Cerebellar nuclear complex (tissue), 1 donor: ENCODE data around the gene LCN2.
A peak's percentile ranks its signal among the peaks of the same experiment; 100 is the strongest.

Source experiments
- DNase-seq, 2 experiments: peaks; one replicate each; lab custom pipeline; 2025; lab: John Stamatoyannopoulos, UW

Gene LCN2

GRCh38 chr9:128115187-128116103 lies 33.8 kb upstream of the LCN2 start:
- no peak for DNase-seq

- DNase-seq = no peak
These were observed 32.9 kb upstream of the LCN2 start for GRCh38 chr9:128116104-128117083.

- peak in 1 of 2 experiments; percentile 86 for DNase-seq
These were observed 31.4 kb upstream of the LCN2 start for GRCh38 chr9:128117613-128118471.

GRCh38 chr9:128118472-128118857 lies 30.8 kb upstream of the LCN2 start:
- no peak for DNase-seq

- no peak for DNase-seq
These were observed 30.1 kb upstream of the LCN2 start for GRCh38 chr9:128118971-128119665.

- no peak for DNase-seq
These were observed 29.1 kb upstream of the LCN2 start for GRCh38 chr9:128120061-128120740.

- no peak for DNase-seq
These were observed 28.4 kb upstream of the LCN2 start for GRCh38 chr9:128120741-128121465.

GRCh38 chr9:128121466-128121810 lies 27.8 kb upstream of the LCN2 start:
- DNase-seq = no peak

- DNase-seq = no peak
These were observed 27.1 kb upstream of the LCN2 start for GRCh38 chr9:128121924-128122808.

GRCh38 chr9:128122809-128123175 lies 26.5 kb upstream of the LCN2 start:
- DNase-seq = no peak

GRCh38 chr9:128123451-128124080 lies 25.7 kb upstream of the LCN2 start:
- no peak for DNase-seq

GRCh38 chr9:128124451-128124850 lies 24.8 kb upstream of the LCN2 start:
- DNase-seq = no peak

GRCh38 chr9:128124873-128125579 lies 24.2 kb upstream of the LCN2 start:
- peak in 1 of 2 experiments; percentile 20 for DNase-seq

- no peak for DNase-seq
These were observed 23.5 kb upstream of the LCN2 start for GRCh38 chr9:128125580-128126354.

GRCh38 chr9:128127568-128127989 lies 21.7 kb upstream of the LCN2 start, which contains the start of gene PTGES2:
PTGES2 (minus strand) TSS chr9:128127729; CDS start chr9:128127717, 12 bp downstream.
- DNase-seq = peak in 1 of 2 experiments; percentile 16

- DNase-seq = peak in 1 of 2 experiments; percentile 70
These were observed 21.0 kb upstream of the LCN2 start for GRCh38 chr9:128127990-128128835.
